ENCODE results near the gene SIRT3.

DNA sequence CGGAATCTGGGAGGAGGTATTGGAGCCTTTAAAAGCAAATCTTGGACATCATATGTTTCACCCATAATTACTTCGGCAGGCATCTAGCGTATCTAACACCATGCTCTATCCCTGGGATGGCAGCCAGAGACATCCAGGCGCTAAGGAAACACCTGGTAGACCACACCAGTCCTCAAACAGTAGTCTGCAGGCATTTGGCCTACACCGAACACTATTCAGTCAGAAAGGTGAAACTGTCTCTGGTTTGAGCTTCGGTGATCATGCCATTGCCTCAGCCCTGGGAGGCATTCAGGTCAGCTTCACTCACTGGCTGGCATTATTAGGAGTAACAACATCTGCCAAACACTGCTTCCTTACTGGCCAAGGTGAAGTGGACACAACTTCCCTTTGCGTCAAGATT is 11.7 kb downstream of the SIRT3 start:
- TF ChIP-seq, protein P1, sequence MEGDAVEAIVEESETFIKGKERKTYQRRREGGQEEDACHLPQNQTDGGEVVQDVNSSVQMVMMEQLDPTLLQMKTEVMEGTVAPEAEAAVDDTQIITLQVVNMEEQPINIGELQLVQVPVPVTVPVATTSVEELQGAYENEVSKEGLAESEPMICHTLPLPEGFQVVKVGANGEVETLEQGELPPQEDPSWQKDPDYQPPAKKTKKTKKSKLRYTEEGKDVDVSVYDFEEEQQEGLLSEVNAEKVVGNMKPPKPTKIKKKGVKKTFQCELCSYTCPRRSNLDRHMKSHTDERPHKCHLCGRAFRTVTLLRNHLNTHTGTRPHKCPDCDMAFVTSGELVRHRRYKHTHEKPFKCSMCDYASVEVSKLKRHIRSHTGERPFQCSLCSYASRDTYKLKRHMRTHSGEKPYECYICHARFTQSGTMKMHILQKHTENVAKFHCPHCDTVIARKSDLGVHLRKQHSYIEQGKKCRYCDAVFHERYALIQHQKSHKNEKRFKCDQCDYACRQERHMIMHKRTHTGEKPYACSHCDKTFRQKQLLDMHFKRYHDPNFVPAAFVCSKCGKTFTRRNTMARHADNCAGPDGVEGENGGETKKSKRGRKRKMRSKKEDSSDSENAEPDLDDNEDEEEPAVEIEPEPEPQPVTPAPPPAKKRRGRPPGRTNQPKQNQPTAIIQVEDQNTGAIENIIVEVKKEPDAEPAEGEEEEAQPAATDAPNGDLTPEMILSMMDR (IDR thresholded peaks at IDR 0.05) = no peak
- TF ChIP-seq POLR2A (IDR thresholded peaks at IDR 0.05; ENCODE audit: low read depth) = no peak
- TF ChIP-seq POLR2AphosphoS5 (IDR thresholded peaks at IDR 0.05) = no peak
